ENCODE results near the gene NCAM1.

NCAM1 gene

GRCh38 chr11:113265362-113265761, 304.1 kb downstream of the NCAM1 start:
- no peak overlapping the region for H3K4me3 ChIP-seq (replicated peaks; ENCODE audit: low read depth, low read length)
- no peak for TF ChIP-seq CTCF (IDR thresholded peaks at IDR 0.05; ENCODE audit: low read length, missing control alignments)
- no peak for DNase-seq (ENCODE audit: low read depth)

- H3K4me3 ChIP-seq (replicated peaks; ENCODE audit: low read depth, low read length), result no peak overlapping the region
- DNase-seq (ENCODE audit: low read depth), result no peak
- no peak for TF ChIP-seq CTCF (IDR thresholded peaks at IDR 0.05; ENCODE audit: low read length, missing control alignments)
These were observed 306.3 kb downstream of the NCAM1 start for GRCh38 chr11:113267493-113267892.

GRCh38 chr11:113269096-113269495, 307.9 kb downstream of the NCAM1 start:
- DNase-seq (ENCODE audit: low read depth), result no peak
- no peak overlapping the region for H3K4me3 ChIP-seq (replicated peaks; ENCODE audit: low read depth, low read length)
- TF ChIP-seq CTCF (IDR thresholded peaks at IDR 0.05; ENCODE audit: low read length, missing control alignments), result no peak

- H3K4me3 ChIP-seq (replicated peaks; ENCODE audit: low read depth, low read length), result no peak overlapping the region
- no peak for DNase-seq (ENCODE audit: low read depth)
- TF ChIP-seq CTCF (IDR thresholded peaks at IDR 0.05; ENCODE audit: low read length, missing control alignments), result no peak
These were observed 308.4 kb downstream of the NCAM1 start for GRCh38 chr11:113269636-113270035.

GRCh38 chr11:113270080-113270479, 308.9 kb downstream of the NCAM1 start:
- no peak for DNase-seq (ENCODE audit: low read depth)
- TF ChIP-seq CTCF (IDR thresholded peaks at IDR 0.05; ENCODE audit: low read length, missing control alignments), result no peak
- no peak overlapping the region for H3K4me3 ChIP-seq (replicated peaks; ENCODE audit: low read depth, low read length)

GRCh38 chr11:113271551-113272245, 310.5 kb downstream of the NCAM1 start:
- no peak for DNase-seq (ENCODE audit: low read depth)
- H3K4me3 ChIP-seq (replicated peaks; ENCODE audit: low read depth, low read length), result no peak overlapping the region
- no peak for TF ChIP-seq CTCF (IDR thresholded peaks at IDR 0.05; ENCODE audit: low read length, missing control alignments)

GRCh38 chr11:113272281-113272680, 311.1 kb downstream of the NCAM1 start:
- no peak overlapping the region for H3K4me3 ChIP-seq (replicated peaks; ENCODE audit: low read depth, low read length)
- no peak for TF ChIP-seq CTCF (IDR thresholded peaks at IDR 0.05; ENCODE audit: low read length, missing control alignments)

More at GRCh38 chr11:113272281-113272680, 311.1 kb downstream of the NCAM1 start:
- DNase-seq (ENCODE audit: low read depth), result no peak
